ENCODE results near the gene SLC35B2. TPM values are rescaled to one million over a fixed set of nuclear protein-coding genes. Genes with fewer than 3 reads are reported as not detected.

Gene SLC35B2
- total and polyA plus RNA-seq, 9 of the 15 experiments (the other 6 are each of a cell fraction or from before 2014, with no cell fraction given), result 14.5 to 59.1 (median 47.1) TPM

- TF ChIP-seq EGR1 (conservative IDR thresholded peaks at IDR 0.05) (0 out of 2 replicates have a peak, but pooled peaks have one; percentile 16), HDAC2 (IDR thresholded peaks at IDR 0.05) (no peak), SOX6 (IDR thresholded peaks at IDR 0.05) (no peak), HMG20B (CRISPR knock-in tag; IDR thresholded peaks at IDR 0.05) (no peak), ELF1 (tag; IDR thresholded peaks at IDR 0.05) (peak; percentile 25; the same call in 1 of the 2 replicates), ZNF263 (CRISPR knock-in tag; IDR thresholded peaks at IDR 0.05; ENCODE audit: borderline replicate concordance) (peak; percentile 8; the same call in 1 of the 2 replicates)
These were observed 6.2 kb upstream of the SLC35B2 start (continued) for GRCh38 chr6:44263354-44264100.

GRCh38 chr6:44262467-44263353 lies 5.4 kb upstream of the SLC35B2 start:
- no peak overlapping the region for H3K4me3 ChIP-seq
- H3K4me2 ChIP-seq (ENCODE audit: insufficient read depth, low read length), result 0 out of 2 replicates have a peak overlapping the region, but pooled peaks have one; percentile 90
- in situ Hi-C loops (cut with MboI) (no loop called here), intact Hi-C loops (cut with micrococcal nuclease) (no loop called here)
- H3K27me3 ChIP-seq (ENCODE audit: control insufficient read depth in 2 of 2, insufficient read depth in 2 of 2, low read length in 2 of 2), result no peaks in the 10 kb centered on the region
- CTCF ChIA-PET (ENCODE audit: low intra/inter-chr PET ratio), result interaction anchor here (1.0 kb wide), 1 partner anchor 539 kb away, joined by 5 read pairs; no protein-coding TSS in a partner anchor
- H3K27ac ChIP-seq (ENCODE audit: extremely low read depth, low read depth, low read length), result no peak overlapping the region
- H3K79me2 ChIP-seq (ENCODE audit: control insufficient read depth, insufficient read depth, low read length), result peaks cover 17% of the 10 kb centered on the region
- peak overlapping the region in 1 of 2 experiments; percentile 94; a peak in 2 of 4 replicates for H3K9ac ChIP-seq (ENCODE audit: insufficient read depth in 1 of 2, low read depth in 2 of 2, low read length in 2 of 2)
- H3K9me3 ChIP-seq (replicated peaks; ENCODE audit: control insufficient read depth, insufficient read depth, low read depth, low read length), result no peaks in the 10 kb centered on the region
- H2AFZ ChIP-seq (ENCODE audit: low read depth, low read length), result no peak overlapping the region
- H3K36me3 ChIP-seq (ENCODE audit: control insufficient read depth, insufficient read depth, low read length), result peaks cover 49% of the 10 kb centered on the region; the same call in 1 of the 3 replicates
- 85% methylated on average over 6 of the region's 7 CpGs for WGBS (ENCODE audit: insufficient coverage, low coverage, missing lambda C conversion rate)
- H3K9me1 ChIP-seq (ENCODE audit: control insufficient read depth, insufficient read depth, low read length), result peaks cover 4% of the 10 kb centered on the region
- FAIRE-seq (no peak), ATAC-seq (no peak), DNase-seq (ENCODE audit: extremely low read depth in 1 of 4, low spot score in 3 of 4) (no peak)
- peaks cover 24 to 40% of the 10 kb centered on the region in 2 experiments; a peak in 4 of 5 replicates for H3K4me1 ChIP-seq (replicated peaks in 1 of 2; ENCODE audit: control insufficient read depth in 2 of 2, insufficient read depth in 2 of 2, low read length in 2 of 2)
- TF ChIP-seq ZNF445 (CRISPR knock-in tag; IDR thresholded peaks at IDR 0.05; ENCODE audit: low read depth) (no peak), RBBP5 (IDR thresholded peaks at IDR 0.05; ENCODE audit: borderline replicate concordance, insufficient read depth, low read length, poor library complexity, severe bottlenecking) (no peak), RBFOX2 (IDR thresholded peaks at IDR 0.05; ENCODE audit: low read depth, low read length) (0 out of 2 replicates have a peak, but pooled peaks have one; percentile 23), CC2D1A (IDR thresholded peaks at IDR 0.05) (no peak)
- no peaks in the 10 kb centered on the region for H4K20me1 ChIP-seq (replicated peaks; ENCODE audit: control insufficient read depth, insufficient read depth, low read length)
- no TSS peak for BruUV-seq (replicated peaks)
- POLR2A ChIA-PET, result interaction anchor here (0.5 to 8.2 kb wide), 9 partner anchors 9 to 633 kb away, joined by 3 to 69 read pairs (median 4); partner anchors contain the start of genes GTPBP2 and HSP90AB1

Data from K562 (cell line).